Stimulated activated naive CD8-positive, alpha-beta T cell treated with anti-CD3 and anti-CD28 coated beads, Interleukin-15, amount 100 ng/mL, for 72 hours (primary cell): ENCODE results near the gene KIF1C.
"Not testable (repeated sequence)": the region's sequence is repeated elsewhere in the genome, so short reads cannot be mapped to it uniquely, and the experiment has no call there.

Experiments
- ATAC-seq: fragments of 150-1000 bp; cut with Tn5 transposase; 2 replicates; pipeline ENCODE4 v1.10.0; 2021; ENCODE audit warnings: mild to moderate bottlenecking, moderate library complexity
- DNase-seq, 2 donors: peaks; one replicate each; pipeline ENCODE4 v3.0.0; 2021 to 2022
- H3K27ac Mint-ChIP-seq, 2 donors: one replicate each; pipeline ENCODE4 v1.8.0; 2022; ENCODE audit warnings: mild to moderate bottlenecking in 2 of 2, mixed read lengths in 2 of 2, moderate library complexity in 2 of 2
- H3K27me3 Mint-ChIP-seq: one replicate; pipeline ENCODE4 v1.8.0; 2022; ENCODE audit warnings: mixed read lengths
- H3K4me1 Mint-ChIP-seq: one replicate; pipeline ENCODE4 v1.8.0; 2022; ENCODE audit warnings: mild to moderate bottlenecking, mixed read lengths
- H3K4me3 Mint-ChIP-seq, 2 donors: one replicate each; pipeline ENCODE4 v1.8.0; 2022; ENCODE audit warnings: mild to moderate bottlenecking in 2 of 2, mixed read lengths in 2 of 2, moderate library complexity in 1 of 2
- H3K9me3 Mint-ChIP-seq, 2 donors: one replicate each; pipeline ENCODE4 v1.8.0; 2022; ENCODE audit warnings: mixed read lengths in 2 of 2

The KIF1C gene

DNA sequence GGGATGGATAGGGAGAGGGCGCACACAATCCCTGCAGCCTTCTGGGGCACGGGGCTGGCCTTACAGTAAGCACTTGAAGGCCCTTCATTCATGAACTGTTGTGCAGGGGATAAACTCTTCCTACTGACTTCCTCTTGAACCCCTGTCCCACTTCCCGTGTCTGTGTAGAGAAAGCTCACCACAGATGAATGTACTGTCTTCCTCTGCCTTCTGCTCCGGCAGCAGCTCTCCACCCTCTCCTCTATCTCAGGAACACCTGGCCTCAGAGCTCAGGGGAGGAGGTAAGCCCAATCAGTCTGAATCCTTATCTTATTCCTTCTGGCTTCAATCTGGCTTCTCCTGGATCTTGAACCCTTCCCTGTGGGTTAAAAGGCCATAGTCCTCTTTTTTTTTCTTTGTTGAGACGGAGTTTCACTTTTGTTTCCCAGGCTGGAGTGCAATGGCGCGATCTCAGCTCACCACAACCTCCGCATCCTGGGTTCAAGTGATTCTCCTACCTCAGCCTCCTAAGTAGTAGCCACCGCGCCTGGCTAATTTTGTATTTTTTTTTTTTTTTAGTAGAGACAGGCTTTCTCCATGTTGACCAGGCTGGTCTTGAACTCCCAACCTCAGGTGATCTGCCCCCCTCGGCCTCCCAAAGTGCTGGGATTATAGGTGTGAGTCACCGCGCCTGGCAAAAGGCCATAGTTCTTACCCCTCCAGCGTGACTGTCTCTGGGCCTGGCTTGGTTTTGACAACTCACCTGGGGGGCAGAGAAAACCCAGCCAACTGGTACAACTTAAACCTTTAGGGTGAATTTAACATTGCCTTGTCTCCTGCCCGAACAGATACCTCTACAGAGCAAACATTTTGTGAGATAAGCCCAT is 44.6 kb downstream of the KIF1C start:
- H3K27me3 Mint-ChIP-seq, result no peaks in the 10 kb centered on the region
- ATAC-seq, result no peak
- H3K4me3 Mint-ChIP-seq, result peak overlapping the region; percentile 72 to 77
- H3K4me1 Mint-ChIP-seq, result peaks cover 33% of the 10 kb centered on the region
- peak overlapping the region; percentile 85 to 96 for H3K27ac Mint-ChIP-seq
- no peak for DNase-seq
- H3K9me3 Mint-ChIP-seq, result no peaks in the 10 kb centered on the region

DNA sequence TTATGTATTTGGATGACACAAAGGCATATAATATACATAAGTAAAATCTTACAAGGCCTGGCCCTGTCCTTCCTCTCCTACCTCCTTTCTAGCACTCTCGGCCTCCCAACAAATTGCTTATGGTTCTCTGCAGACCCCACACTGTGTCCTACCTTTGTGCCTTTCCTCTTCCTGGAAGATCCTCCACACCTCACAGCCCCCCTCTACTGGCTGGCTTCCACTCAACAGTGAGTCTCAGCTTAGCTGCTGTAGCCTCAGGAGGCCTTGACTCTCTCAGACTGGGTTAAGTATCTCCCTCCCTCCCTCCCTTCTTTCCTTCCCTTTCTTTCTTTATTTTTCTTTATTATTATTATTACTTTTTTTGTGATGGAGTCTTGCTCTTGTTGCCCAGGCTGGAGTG is 45.8 kb downstream of the KIF1C start:
- Mint-ChIP-seq H3K4me1 (peaks cover 45% of the 10 kb centered on the region), H3K4me3 (no peak overlapping the region), H3K27me3 (no peaks in the 10 kb centered on the region), H3K9me3 (no peaks in the 10 kb centered on the region), H3K27ac (no peak overlapping the region)
- ATAC-seq, result no peak
- no peak for DNase-seq

DNA sequence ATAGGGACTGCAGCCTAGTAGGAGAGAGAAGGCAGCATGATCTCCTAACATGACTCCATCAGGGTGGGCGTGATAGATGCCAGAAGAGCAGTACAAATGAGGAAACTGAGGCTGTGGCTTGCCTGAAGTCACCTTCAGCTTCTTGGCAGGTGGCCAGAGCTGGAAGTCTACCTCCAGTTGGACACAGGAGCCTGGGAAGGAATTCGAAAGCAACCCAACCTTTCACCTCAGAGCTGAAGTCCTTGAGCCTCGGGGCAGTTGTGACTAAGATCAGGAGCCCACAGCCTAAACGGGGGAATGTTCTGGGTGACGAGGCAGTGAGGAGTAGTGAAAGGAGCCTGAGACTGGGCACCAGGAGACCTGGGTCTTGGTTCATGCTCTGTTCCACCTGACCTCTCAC is 46.9 kb downstream of the KIF1C start:
- Mint-ChIP-seq H3K27ac (no peak overlapping the region), H3K9me3 (no peaks in the 10 kb centered on the region), H3K4me1 (peaks cover 56% of the 10 kb centered on the region), H3K27me3 (no peaks in the 10 kb centered on the region), H3K4me3 (no peak overlapping the region)
- no peak for ATAC-seq
- DNase-seq, result no peak

DNA sequence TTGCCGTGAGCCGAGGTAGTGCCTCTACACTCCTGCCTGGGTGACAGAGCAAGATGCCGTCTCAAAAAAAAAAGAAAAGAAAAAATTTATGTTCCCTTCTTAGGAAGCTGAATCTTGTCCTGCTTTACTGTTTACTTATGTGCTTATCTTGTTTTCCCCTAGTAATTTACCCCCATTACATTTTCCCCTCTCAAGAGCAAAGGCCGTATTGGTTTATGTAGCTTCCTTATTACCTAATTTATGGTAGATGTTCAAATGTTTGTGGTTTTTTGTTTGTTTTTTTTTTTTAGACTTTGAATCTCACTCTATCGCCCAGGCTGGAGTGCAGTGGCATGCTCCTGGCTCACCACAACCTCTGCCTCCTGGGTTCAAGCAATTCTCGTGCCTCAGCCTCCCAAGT is 47.7 kb downstream of the KIF1C start:
- no peak for DNase-seq
- no peak overlapping the region for H3K4me3 Mint-ChIP-seq
- H3K9me3 Mint-ChIP-seq, result no peaks in the 10 kb centered on the region
- H3K4me1 Mint-ChIP-seq, result peaks cover 59% of the 10 kb centered on the region
- no peak for ATAC-seq
- peak overlapping the region in 1 of 2 donors; percentile 94 for H3K27ac Mint-ChIP-seq
- H3K27me3 Mint-ChIP-seq, result no peaks in the 10 kb centered on the region

DNA sequence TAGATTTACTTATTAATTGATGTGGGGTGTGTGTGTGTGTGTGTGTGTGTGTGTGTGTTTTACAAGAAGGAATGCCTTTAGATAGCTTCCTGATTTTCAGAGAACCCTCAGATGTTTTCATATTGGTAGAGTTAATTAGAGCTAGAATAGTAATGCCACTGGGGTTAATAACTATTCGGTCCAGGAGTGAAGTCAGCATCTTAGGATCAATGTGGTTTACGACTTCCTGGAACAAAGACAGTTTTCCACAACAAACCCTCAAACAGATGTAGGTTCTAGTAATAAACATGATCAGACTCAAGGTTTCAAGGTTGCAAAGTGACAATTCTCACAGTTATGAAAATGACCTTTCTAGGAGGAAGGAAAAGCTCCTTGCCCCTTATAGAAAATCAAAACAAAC is 49.7 kb downstream of the KIF1C start:
- no peak overlapping the region for H3K4me3 Mint-ChIP-seq
- H3K9me3 Mint-ChIP-seq, result no peaks in the 10 kb centered on the region
- H3K27me3 Mint-ChIP-seq, result no peaks in the 10 kb centered on the region
- H3K4me1 Mint-ChIP-seq, result peaks cover 53% of the 10 kb centered on the region
- ATAC-seq (no peak), DNase-seq (no peak)
- H3K27ac Mint-ChIP-seq, result peak overlapping the region in 1 of 2 donors; percentile 91

DNA sequence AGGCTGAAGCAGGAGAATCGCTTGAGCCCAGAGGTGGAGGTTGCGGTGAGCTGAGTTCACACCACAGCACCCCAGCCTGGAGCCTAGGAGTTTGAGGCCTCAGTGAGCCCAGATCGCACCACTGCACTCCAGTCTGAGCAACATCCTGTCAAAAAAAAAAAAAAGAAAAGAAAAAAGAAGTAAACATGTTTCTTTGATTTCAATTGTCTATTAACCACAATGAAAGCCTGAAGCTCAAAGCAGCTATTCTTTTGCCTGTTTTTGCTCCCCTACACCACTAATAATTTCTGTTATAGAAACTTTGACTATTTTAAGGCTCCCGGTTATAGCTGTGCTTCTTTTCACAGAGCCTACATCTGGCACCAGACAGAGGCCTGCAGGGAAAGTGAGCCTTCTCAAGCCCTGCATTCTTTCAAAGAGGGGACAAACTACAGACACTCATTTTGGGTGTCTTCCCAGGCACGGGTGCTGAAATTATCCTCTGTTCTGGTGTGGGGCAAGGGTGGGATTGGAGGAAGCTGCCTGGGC is 51.6 kb downstream of the KIF1C start:
- Mint-ChIP-seq H3K4me1 (peaks cover 48% of the 10 kb centered on the region), H3K9me3 (no peaks in the 10 kb centered on the region), H3K27me3 (no peaks in the 10 kb centered on the region), H3K27ac (peak overlapping the region in 1 of 2 donors; percentile 57), H3K4me3 (no peak overlapping the region)
- ATAC-seq (peak; percentile 62), DNase-seq (peak in 1 of 2 donors; percentile 17)

DNA sequence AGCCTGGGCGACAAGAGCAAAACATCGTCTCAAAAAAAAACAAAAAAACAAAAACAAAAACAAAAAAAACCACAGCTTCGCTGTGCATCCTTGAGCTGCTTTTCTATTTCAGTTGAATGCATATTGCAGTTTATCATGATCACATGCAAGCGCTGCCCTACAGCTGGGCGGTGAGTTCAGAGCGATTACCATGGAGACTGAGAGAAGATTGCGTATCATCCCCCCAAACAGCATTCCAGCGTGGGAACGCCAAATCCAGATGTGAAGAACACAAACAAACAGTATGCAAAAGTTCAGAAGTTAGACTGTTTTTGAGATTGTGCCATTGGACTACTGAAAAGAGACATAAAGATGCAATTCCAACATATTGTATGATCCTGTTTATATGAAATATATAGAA is 52.5 kb downstream of the KIF1C start:
- Mint-ChIP-seq H3K9me3 (no peaks in the 10 kb centered on the region), H3K27me3 (no peaks in the 10 kb centered on the region), H3K27ac (no peak overlapping the region), H3K4me1 (peaks cover 43% of the 10 kb centered on the region), H3K4me3 (no peak overlapping the region)
- DNase-seq, result no peak
- no peak for ATAC-seq

DNA sequence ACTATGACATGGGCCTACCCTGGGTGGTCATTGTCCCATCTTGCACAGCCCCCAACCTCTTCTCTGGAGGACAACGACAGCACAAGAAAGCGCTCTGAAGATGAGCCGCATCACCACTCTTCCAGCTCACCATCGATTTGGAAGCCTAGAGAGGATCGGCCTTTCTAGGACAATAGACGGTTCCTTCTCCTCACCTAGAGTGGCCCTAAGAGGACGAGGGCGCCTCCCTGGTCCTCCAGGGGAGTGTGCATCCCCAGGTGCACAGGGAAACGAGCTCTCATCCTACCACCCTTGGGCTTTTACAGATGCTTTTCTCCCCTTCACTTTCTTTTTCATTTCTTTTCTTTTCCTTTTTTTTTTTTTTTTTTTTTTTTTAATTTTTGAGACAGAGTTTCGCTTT is 57.8 kb downstream of the KIF1C start:
- DNase-seq (no peak), ATAC-seq (no peak)
- H3K4me3 Mint-ChIP-seq, result no peak overlapping the region
- H3K9me3 Mint-ChIP-seq, result no peaks in the 10 kb centered on the region
- H3K4me1 Mint-ChIP-seq, result no peaks in the 10 kb centered on the region
- H3K27me3 Mint-ChIP-seq, result no peaks in the 10 kb centered on the region
- H3K27ac Mint-ChIP-seq, result peak overlapping the region in 1 of 2 donors; percentile 69

DNA sequence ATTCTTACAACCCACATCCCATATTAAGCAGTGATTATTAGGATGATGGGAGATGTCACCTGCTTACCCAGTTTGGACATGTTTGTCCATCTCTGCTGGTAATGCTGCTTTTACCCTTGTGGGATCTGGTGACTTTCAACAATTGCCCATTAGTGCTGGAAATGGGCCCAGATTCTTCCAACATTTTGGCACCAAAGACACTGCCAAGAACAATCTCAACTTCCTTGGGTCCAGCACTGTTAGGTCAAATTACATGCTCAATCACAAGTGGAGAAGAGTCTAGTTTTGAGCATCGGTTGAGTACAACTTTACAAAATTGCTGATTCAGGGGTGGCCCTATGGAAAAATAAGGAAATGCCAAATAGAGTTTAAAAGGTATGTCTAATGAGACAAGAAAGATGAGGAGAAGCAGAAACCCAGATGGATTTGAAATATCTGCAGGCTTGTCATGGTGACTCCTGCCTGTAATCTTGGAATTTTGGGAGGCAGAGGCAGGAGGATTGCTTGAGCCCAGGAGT is 67.5 kb downstream of the KIF1C start:
- DNase-seq, result no peak
- Mint-ChIP-seq H3K9me3 (no peaks in the 10 kb centered on the region), H3K4me3 (no peak overlapping the region), H3K4me1 (no peaks in the 10 kb centered on the region), H3K27ac (peak overlapping the region in 1 of 2 donors; percentile 31), H3K27me3 (peaks cover 15% of the 10 kb centered on the region)
- no peak for ATAC-seq

DNA sequence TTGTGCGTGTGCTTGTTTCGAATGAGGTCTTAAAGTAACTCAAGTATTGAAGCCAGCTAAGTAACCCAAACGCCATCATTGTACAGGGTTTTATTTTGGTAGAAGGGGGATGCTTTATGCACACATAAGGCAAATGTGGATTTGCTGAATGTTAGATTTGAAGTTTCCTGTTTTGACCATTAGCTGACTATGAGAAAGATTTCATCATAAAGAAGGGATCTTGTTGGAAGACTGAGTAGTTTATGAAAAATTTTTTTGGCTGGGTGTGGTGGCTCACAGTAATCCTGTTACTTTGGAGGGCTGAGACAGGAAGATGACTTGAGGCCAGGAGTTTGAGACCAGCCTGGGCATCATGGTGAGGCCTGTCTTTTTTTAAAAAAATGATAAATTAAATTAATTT is 70.5 kb downstream of the KIF1C start:
- ATAC-seq, result no peak
- Mint-ChIP-seq H3K4me1 (no peaks in the 10 kb centered on the region), H3K27ac (no peak overlapping the region), H3K4me3 (no peak overlapping the region), H3K9me3 (no peaks in the 10 kb centered on the region), H3K27me3 (peaks cover 12% of the 10 kb centered on the region)
- DNase-seq, result no peak

DNA sequence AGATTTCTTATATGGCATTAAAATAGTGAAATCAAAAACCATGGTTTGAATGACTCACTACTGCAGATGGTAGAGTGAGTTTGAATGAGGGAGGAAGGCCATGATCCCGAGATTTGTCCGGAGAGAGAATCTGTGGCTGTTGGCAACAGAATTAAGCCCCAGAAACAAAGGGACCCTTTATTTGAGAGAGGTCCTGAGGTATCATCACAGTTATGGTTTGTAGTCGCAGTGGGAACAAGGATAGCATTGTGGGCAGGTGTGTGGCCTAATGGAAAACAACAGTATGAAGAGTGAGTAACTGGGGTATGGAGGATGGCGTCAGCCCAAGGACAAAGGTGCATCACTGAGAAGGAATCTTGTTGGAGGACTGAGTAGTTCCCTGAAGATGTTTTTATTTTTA is 72.0 kb downstream of the KIF1C start:
- Mint-ChIP-seq H3K27ac (no peak overlapping the region), H3K27me3 (peaks cover 9% of the 10 kb centered on the region), H3K4me3 (no peak overlapping the region), H3K4me1 (no peaks in the 10 kb centered on the region), H3K9me3 (no peaks in the 10 kb centered on the region)
- ATAC-seq (no peak), DNase-seq (no peak)

DNA sequence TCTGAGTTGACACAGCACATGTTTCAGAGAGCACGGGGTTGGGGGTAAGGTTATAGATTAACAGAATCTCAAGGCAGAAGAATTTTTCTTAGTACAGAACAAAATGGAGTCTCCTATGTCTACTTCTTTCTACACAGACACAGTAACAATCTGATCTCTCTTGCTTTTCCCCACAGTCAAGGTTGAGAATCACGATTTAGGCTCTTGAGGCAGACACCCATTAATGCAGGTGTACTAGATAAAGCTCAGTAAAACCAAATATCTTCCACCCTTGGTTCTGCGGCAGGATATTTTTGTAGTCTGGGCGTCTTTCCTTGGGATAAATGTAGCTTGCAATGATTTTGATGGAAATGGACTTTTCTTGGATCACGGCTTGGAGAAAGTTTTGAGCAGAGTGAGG is 77.7 kb downstream of the KIF1C start:
- H3K4me3 Mint-ChIP-seq, H3K27ac Mint-ChIP-seq, H3K27me3 Mint-ChIP-seq, H3K9me3 Mint-ChIP-seq, ATAC-seq, DNase-seq: not testable (repeated sequence)
- H3K4me1 Mint-ChIP-seq, result peaks cover 22% of the 10 kb centered on the region

DNA sequence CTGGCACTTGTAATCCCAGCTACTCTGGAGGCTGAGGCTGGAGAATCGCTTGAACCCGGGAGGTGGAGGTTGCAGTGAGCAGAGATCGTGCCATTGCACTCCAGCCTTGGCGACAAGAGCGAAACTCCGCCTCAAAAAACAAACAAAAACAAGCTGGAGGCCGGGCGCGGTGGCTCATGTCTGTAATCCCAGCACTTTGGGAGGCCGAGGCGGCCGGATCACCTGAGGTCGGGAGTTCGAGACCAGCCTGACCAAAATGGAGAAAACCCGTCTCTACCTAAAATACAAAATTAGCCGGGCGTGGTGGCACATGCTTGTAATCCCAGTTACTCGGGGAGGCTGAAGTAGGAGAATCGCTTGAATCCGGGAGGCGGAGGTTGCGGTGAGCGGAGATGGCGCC is 79.5 kb downstream of the KIF1C start:
- H3K4me1 Mint-ChIP-seq, result peaks cover 30% of the 10 kb centered on the region
- DNase-seq, H3K27me3 Mint-ChIP-seq, H3K9me3 Mint-ChIP-seq, ATAC-seq: not testable (repeated sequence)
- peak overlapping the region; percentile 86 to 99 for H3K4me3 Mint-ChIP-seq
- H3K27ac Mint-ChIP-seq, result peak overlapping the region in 1 of 2 donors; percentile 97

DNA sequence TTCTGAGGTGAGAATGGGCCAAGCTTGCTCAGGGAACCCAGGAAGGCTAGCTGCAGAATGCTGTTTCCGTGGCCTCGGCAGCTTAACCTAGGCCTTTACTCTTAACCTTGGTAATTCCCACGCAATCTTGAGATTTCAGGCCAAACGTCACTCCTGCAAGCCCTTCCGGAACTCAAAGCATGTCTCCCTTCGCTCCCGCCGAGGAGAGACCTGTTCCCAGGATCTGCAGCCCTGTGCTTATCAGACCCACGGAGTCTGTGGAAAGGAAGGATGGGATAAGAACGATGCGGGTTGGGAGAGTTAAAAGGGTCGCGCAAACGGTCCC is 80.0 kb downstream of the KIF1C start:
- H3K27me3 Mint-ChIP-seq, result no peaks in the 10 kb centered on the region
- peak overlapping the region; percentile 86 to 99 for H3K4me3 Mint-ChIP-seq
- peaks cover 3 to 6% of the 10 kb centered on the region in 2 donors for H3K9me3 Mint-ChIP-seq
- peak overlapping the region; percentile 96 to 97 for H3K27ac Mint-ChIP-seq
- DNase-seq (no peak), ATAC-seq (no peak)
- peaks cover 30% of the 10 kb centered on the region for H3K4me1 Mint-ChIP-seq
